ENCODE data around the gene ENGASE. TPM values are rescaled to one million over a fixed set of nuclear protein-coding genes. Genes with fewer than 3 reads are reported as not detected.
A peak's percentile ranks its signal among the peaks of the same experiment; 100 is the strongest.
"Not testable (repeated sequence)": the region's sequence is repeated elsewhere in the genome, so short reads cannot be mapped to it uniquely, and the experiment has no call there.

Gene ENGASE
- total and polyA plus RNA-seq, 7 experiments from 2014 or later = 3.8 to 214 (median 82.7) TPM

DNA sequence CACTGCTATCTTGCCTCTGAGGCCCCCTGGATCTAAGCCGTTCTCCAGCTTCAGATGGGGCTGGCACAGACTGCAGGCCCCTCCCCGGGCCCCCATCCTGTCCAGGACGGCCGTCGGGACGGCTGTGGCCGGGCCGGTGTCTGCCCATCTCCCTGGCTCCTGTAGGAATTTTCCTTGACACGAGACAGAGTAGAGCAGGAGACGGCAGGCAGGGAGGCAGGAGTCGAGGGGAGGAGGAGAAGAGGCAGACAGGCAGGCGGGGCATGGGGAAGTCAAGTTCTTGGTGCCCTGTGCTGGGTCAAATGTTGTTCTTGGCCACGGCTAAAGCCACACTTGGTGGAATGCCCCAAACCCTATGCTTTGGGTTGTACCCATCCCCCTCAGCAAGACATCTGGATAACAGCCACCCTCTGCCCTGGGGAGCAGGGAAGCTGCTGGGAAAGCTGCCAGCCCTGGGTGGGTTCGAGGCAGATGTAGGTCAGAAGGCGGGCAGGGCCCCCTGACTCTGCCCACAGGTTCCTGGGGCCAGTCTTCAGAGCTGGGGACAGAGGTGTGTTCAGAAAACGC is 46.6 kb upstream of the ENGASE start:
- H3K27me3 ChIP-seq (ENCODE audit: control insufficient read depth in 2 of 2, insufficient read depth in 2 of 2, low read length in 2 of 2) = no peaks in the 10 kb centered on the region
- intact Hi-C loops (cut with micrococcal nuclease) = no loop called here
- ChIA-PET CTCF (no interaction called here), POLR2A (no interaction called here)
- no peak overlapping the region for H3K27ac Mint-ChIP-seq
- H3K4me3 ChIP-seq (ENCODE audit: low read length) = no peak overlapping the region
- H3K27me3 Mint-ChIP-seq = peaks cover 0 to 51% (median 19%) of the 10 kb centered on the region in 5 donors
- H3K27ac ChIP-seq (ENCODE audit: low read depth, low read length) = no peak overlapping the region
- no peaks in the 10 kb centered on the region for H3K36me3 Mint-ChIP-seq
- H3K9me3 ChIP-seq (ENCODE audit: control insufficient read depth in 2 of 3, low read length in 3 of 3) = no peaks in the 10 kb centered on the region
- H3K36me3 ChIP-seq (ENCODE audit: control insufficient read depth in 2 of 3, insufficient read depth in 3 of 3, low read length in 3 of 3) = no peaks in the 10 kb centered on the region
- no peak overlapping the region for H3K4me3 Mint-ChIP-seq
- peaks cover 0 to 9% (median 6%) of the 10 kb centered on the region in 7 donors for H3K4me1 Mint-ChIP-seq
- no peaks in the 10 kb centered on the region for H3K9me3 Mint-ChIP-seq
- H3K4me1 ChIP-seq (ENCODE audit: control insufficient read depth in 2 of 2, insufficient read depth in 2 of 2, low read length in 2 of 2) = peaks cover 4% of the 10 kb centered on the region in 2 donors
- DNase-seq (no peak), ATAC-seq (no peak)

- POLR2A ChIA-PET = no interaction called here
- H3K4me1 ChIP-seq (ENCODE audit: control insufficient read depth in 2 of 2, insufficient read depth in 2 of 2, low read length in 2 of 2) = peaks cover 4% of the 10 kb centered on the region in 2 donors
- CTCF ChIA-PET = no interaction called here
- ATAC-seq (no peak), DNase-seq (no peak)
- Mint-ChIP-seq H3K27me3 (peaks cover 0 to 46% (median 17%) of the 10 kb centered on the region in 5 donors), H3K9me3 (no peaks in the 10 kb centered on the region), H3K36me3 (no peaks in the 10 kb centered on the region), H3K4me1 (peaks cover 0 to 6% (median 4%) of the 10 kb centered on the region in 7 donors), H3K27ac (no peak overlapping the region), H3K4me3 (no peak overlapping the region)
- H3K4me3 ChIP-seq (ENCODE audit: low read length) = no peak overlapping the region
- no peaks in the 10 kb centered on the region for H3K36me3 ChIP-seq (ENCODE audit: control insufficient read depth in 2 of 3, insufficient read depth in 3 of 3, low read length in 3 of 3)
- intact Hi-C loops (cut with micrococcal nuclease) = no loop called here
- no peaks in the 10 kb centered on the region for H3K27me3 ChIP-seq (ENCODE audit: control insufficient read depth in 2 of 2, insufficient read depth in 2 of 2, low read length in 2 of 2)
- H3K27ac ChIP-seq (ENCODE audit: low read depth, low read length) = no peak overlapping the region
- no peaks in the 10 kb centered on the region for H3K9me3 ChIP-seq (ENCODE audit: control insufficient read depth in 2 of 3, low read length in 3 of 3)
Measured at GRCh38 chr17:79028496-79029326, 45.9 kb upstream of the ENGASE start.

DNA sequence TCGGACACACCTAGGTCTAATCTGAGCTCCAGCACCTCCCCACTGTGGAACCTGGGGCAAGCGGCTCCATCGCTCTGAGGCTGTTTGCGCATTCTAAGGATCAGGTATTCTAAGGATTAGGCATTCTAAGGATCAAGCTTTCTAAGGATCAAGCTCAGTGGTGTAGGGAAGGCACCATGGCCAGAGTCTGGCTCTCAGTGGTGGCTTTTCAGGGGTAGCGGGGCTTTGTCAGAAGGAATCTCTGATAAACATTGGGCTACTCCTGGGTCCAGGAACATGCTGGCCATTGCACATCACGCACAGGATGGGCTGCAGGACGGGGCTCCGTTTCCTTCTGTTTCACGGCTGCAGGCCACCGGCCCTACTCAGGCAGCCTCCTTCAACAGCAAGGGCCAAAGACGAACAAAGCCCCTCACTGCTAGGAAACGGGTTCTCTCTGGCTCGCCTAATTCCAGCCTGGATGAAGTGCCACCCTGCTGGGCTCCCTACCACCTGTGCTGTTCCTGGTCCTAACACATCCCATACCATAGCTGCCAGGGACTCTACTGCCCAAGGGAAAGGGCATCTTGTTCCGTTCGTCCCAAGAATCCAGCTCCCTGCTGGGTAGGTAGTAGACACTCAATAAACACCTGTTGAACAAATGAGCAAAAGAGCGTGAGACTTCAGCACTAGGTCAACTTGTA is 45.2 kb upstream of the ENGASE start:
- H3K4me3 Mint-ChIP-seq = no peak overlapping the region
- Histone ChIP-seq H3K4me1 (ENCODE audit: control insufficient read depth in 2 of 2, insufficient read depth in 2 of 2, low read length in 2 of 2) (peaks cover 4% of the 10 kb centered on the region in 2 donors), H3K27me3 (ENCODE audit: control insufficient read depth in 2 of 2, insufficient read depth in 2 of 2, low read length in 2 of 2) (no peaks in the 10 kb centered on the region), H3K27ac (ENCODE audit: low read depth, low read length) (no peak overlapping the region), H3K4me3 (ENCODE audit: low read length) (no peak overlapping the region), H3K36me3 (ENCODE audit: control insufficient read depth in 2 of 3, insufficient read depth in 3 of 3, low read length in 3 of 3) (no peaks in the 10 kb centered on the region), H3K9me3 (ENCODE audit: control insufficient read depth in 2 of 3, low read length in 3 of 3) (no peaks in the 10 kb centered on the region)
- no peak overlapping the region for H3K27ac Mint-ChIP-seq
- no peaks in the 10 kb centered on the region for H3K36me3 Mint-ChIP-seq
- POLR2A ChIA-PET = no interaction called here
- CTCF ChIA-PET = no interaction called here
- H3K4me1 Mint-ChIP-seq = peaks cover 0 to 4% (median 0%) of the 10 kb centered on the region in 7 donors
- ATAC-seq (no peak), DNase-seq (no peak)
- H3K9me3 Mint-ChIP-seq = no peaks in the 10 kb centered on the region
- intact Hi-C loops (cut with micrococcal nuclease) = no loop called here
- peaks cover 0 to 43% (median 12%) of the 10 kb centered on the region in 5 donors for H3K27me3 Mint-ChIP-seq

- peak overlapping the region in 1 of 9 donors; percentile 51 for H3K27ac Mint-ChIP-seq
- H3K36me3 ChIP-seq (ENCODE audit: control insufficient read depth in 2 of 3, insufficient read depth in 3 of 3, low read length in 3 of 3); H3K4me1 ChIP-seq (ENCODE audit: control insufficient read depth in 2 of 2, insufficient read depth in 2 of 2, low read length in 2 of 2); intact Hi-C loops (cut with micrococcal nuclease); H3K9me3 Mint-ChIP-seq; H3K9me3 ChIP-seq (ENCODE audit: control insufficient read depth in 2 of 3, low read length in 3 of 3); CTCF ChIA-PET; H3K4me3 Mint-ChIP-seq; H3K36me3 Mint-ChIP-seq; ATAC-seq; H3K27me3 ChIP-seq (ENCODE audit: control insufficient read depth in 2 of 2, insufficient read depth in 2 of 2, low read length in 2 of 2); POLR2A ChIA-PET; H3K27ac ChIP-seq (ENCODE audit: low read depth, low read length); H3K4me3 ChIP-seq (ENCODE audit: low read length); DNase-seq; H3K4me1 Mint-ChIP-seq: not testable (repeated sequence)
- H3K27me3 Mint-ChIP-seq = peaks cover 0 to 44% (median 7%) of the 10 kb centered on the region in 5 donors
Measured at GRCh38 chr17:79030636-79031035, 44.0 kb upstream of the ENGASE start.

DNA sequence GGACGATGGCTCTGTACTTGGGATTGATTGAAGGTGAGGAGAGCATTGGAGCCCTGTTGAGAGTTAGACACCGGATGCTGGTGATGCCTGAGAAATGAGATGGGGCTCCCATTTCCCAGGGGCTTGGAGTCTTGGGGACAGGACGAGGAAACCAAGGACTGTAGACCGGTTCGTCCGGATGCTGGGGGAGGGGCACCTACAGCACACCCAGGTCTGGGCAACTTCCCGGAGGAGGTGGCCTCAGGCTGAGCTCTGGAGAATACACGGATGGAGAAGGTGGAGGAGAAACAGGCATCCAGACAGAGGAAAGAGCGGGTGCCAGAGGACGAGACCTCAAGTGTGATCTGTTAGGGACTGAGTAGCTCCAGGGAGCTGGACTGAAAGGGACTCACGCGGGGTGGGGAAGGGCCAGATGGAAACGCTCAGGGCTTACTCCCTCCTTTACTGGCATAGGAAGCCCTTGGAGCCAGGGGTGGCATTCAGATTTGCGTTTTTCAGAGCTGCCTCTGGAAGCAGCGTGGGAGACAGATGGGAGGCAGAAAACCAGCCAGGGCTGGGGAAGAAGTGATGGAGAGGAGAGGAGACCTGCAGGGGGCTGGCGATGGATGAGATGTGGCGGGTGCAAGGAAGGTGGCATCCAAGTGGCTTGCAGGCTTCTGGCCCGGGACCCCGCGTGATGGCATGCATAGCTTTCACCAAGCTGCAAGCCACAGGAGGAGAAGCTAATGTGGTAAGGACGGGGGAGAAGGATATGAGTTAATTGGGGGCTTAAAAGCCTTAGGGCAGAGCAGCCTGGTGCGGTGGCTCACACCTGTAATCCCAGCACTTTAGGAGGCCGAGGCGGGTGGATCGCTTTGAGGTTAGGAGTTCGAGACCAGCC is 42.4 kb upstream of the ENGASE start:
- ATAC-seq (no peak), DNase-seq (no peak)
- POLR2A ChIA-PET = interaction anchor here (0.6 kb wide), 1 partner anchor 9 kb away, joined by 3 read pairs; no protein-coding TSS in a partner anchor
- no peak overlapping the region for H3K4me3 Mint-ChIP-seq
- no peaks in the 10 kb centered on the region for H3K9me3 Mint-ChIP-seq
- H3K4me1 ChIP-seq (ENCODE audit: control insufficient read depth in 2 of 2, insufficient read depth in 2 of 2, low read length in 2 of 2) = no peaks in the 10 kb centered on the region
- no peaks in the 10 kb centered on the region for H3K36me3 Mint-ChIP-seq
- H3K9me3 ChIP-seq (ENCODE audit: control insufficient read depth in 2 of 3, low read length in 3 of 3) = no peaks in the 10 kb centered on the region
- no peaks in the 10 kb centered on the region for H3K4me1 Mint-ChIP-seq
- CTCF ChIA-PET = interaction anchor here (0.5 to 1.3 kb wide), 2 partner anchors 10 to 165 kb away, joined by 4 read pairs; no protein-coding TSS in a partner anchor
- no peak overlapping the region for H3K4me3 ChIP-seq (ENCODE audit: low read length)
- intact Hi-C loops (cut with micrococcal nuclease) = no loop called here
- H3K27me3 ChIP-seq (ENCODE audit: control insufficient read depth in 2 of 2, insufficient read depth in 2 of 2, low read length in 2 of 2) = no peaks in the 10 kb centered on the region
- H3K27me3 Mint-ChIP-seq = peaks cover 0 to 33% (median 7%) of the 10 kb centered on the region in 5 donors
- no peaks in the 10 kb centered on the region for H3K36me3 ChIP-seq (ENCODE audit: control insufficient read depth in 2 of 3, insufficient read depth in 3 of 3, low read length in 3 of 3)
- peak overlapping the region in 1 of 9 donors; percentile 72 for H3K27ac Mint-ChIP-seq
- no peak overlapping the region for H3K27ac ChIP-seq (ENCODE audit: low read depth, low read length)

DNA sequence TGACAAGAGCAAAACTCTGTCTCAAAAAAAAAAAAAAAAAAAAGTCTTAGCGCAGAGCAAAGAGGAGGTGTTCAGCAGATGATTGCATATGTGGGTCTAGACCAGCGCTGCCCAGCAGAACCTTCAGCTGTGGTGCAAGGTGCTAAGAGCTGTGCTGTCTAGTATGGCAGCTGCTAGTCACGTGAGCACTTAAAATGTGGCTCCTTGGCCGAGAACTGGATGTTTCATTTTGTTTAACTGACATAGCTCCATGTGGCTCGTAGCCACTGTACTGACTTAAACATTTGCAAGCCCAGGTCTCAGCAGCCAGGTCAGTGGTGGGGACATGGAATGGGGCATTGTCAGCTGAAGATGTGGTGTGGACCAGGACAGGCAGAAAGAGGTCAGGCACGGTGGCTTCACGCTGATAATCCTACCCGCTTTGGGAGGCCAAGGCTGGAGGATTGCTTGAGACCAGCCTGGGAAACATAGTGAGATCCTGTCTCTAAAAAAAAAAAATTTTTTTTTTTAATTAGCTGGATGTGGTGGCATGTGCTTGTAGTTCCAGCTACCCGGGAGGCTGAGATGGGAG is 41.5 kb upstream of the ENGASE start:
- no peaks in the 10 kb centered on the region for H3K4me1 Mint-ChIP-seq
- H3K27me3 Mint-ChIP-seq = peaks cover 0 to 34% (median 4%) of the 10 kb centered on the region in 5 donors
- Histone ChIP-seq H3K36me3 (ENCODE audit: control insufficient read depth in 2 of 3, insufficient read depth in 3 of 3, low read length in 3 of 3) (no peaks in the 10 kb centered on the region), H3K27ac (ENCODE audit: low read depth, low read length) (no peak overlapping the region), H3K27me3 (ENCODE audit: control insufficient read depth in 2 of 2, insufficient read depth in 2 of 2, low read length in 2 of 2) (no peaks in the 10 kb centered on the region), H3K4me3 (ENCODE audit: low read length) (no peak overlapping the region), H3K9me3 (ENCODE audit: control insufficient read depth in 2 of 3, low read length in 3 of 3) (no peaks in the 10 kb centered on the region), H3K4me1 (ENCODE audit: control insufficient read depth in 2 of 2, insufficient read depth in 2 of 2, low read length in 2 of 2) (no peaks in the 10 kb centered on the region)
- no peaks in the 10 kb centered on the region for H3K36me3 Mint-ChIP-seq
- DNase-seq (no peak), ATAC-seq (no peak)
- ChIA-PET CTCF (interaction anchor here (0.6 to 1.3 kb wide), 2 partner anchors 9 to 396 kb away, joined by 4 to 5 read pairs; no protein-coding TSS in a partner anchor), POLR2A (no interaction called here)
- intact Hi-C loops (cut with micrococcal nuclease) = no loop called here
- H3K27ac Mint-ChIP-seq = no peak overlapping the region
- H3K4me3 Mint-ChIP-seq = no peak overlapping the region
- no peaks in the 10 kb centered on the region for H3K9me3 Mint-ChIP-seq

All from naive thymus-derived CD4-positive, alpha-beta T cell (primary cell).